Dendritic cell treated with granulocyte-macrophage colony-stimulating factor and Interleukin-4, amounts not matched to agents 40 ng/mL and 50 ng/mL, for 4 days (primary cell): ENCODE results near the gene ZNF613.

ENCODE experiments used
- H3K27ac Mint-ChIP-seq: one replicate; pipeline ENCODE4 v1.8.0; 2022; ENCODE audit warnings: mild to moderate bottlenecking, mixed read lengths
- H3K27me3 Mint-ChIP-seq: one replicate; pipeline ENCODE4 v1.8.0; 2022; ENCODE audit warnings: mild to moderate bottlenecking, mixed read lengths
- H3K36me3 Mint-ChIP-seq: one replicate; pipeline ENCODE4 v1.8.0; 2022; ENCODE audit warnings: low read depth, mixed read lengths
- H3K4me1 Mint-ChIP-seq: one replicate; pipeline ENCODE4 v1.8.0; 2022; ENCODE audit warnings: low read depth, mixed read lengths
- H3K4me3 Mint-ChIP-seq: one replicate; pipeline ENCODE4 v1.8.0; 2022; ENCODE audit warnings: mild to moderate bottlenecking, moderate library complexity, mixed read lengths
- H3K9me3 Mint-ChIP-seq: one replicate; pipeline ENCODE4 v1.8.0; 2022; ENCODE audit warnings: mixed read lengths
- intact Hi-C: fragments of 100-400 bp; cut with micrococcal nuclease; formaldehyde crosslinking; loops from one replicate; pipeline ENCODE4 v1.15.0; 2022

ZNF613 gene

GRCh38 chr19:51994048-51994644, 66.9 kb downstream of the ZNF613 start:
- Mint-ChIP-seq H3K4me3 (no peak overlapping the region), H3K9me3 (peaks cover 96% of the 10 kb centered on the region), H3K27ac (no peak overlapping the region), H3K4me1 (no peaks in the 10 kb centered on the region), H3K36me3 (peaks cover 64% of the 10 kb centered on the region), H3K27me3 (no peaks in the 10 kb centered on the region)
- intact Hi-C loops, result no loop called here
